SIG-M5 treated with dmso at 0.1 percent for 504 hours (cell line): ENCODE measurements around the gene ARHGDIG.
A peak's percentile ranks its signal among the peaks of the same experiment; 100 is the strongest.
"Not testable (repeated sequence)": the region's sequence is repeated elsewhere in the genome, so short reads cannot be mapped to it uniquely, and the experiment has no call there.

Source experiments
- DNase-seq: peaks from one replicate; lab custom pipeline; 2025; ENCODE audit not compliant: unreplicated experiment; lab: John Stamatoyannopoulos, UW

Gene ARHGDIG

GRCh38 chr16:263182-263774, 17.1 kb upstream of the ARHGDIG start:
- no peak for DNase-seq

- DNase-seq, result no peak
Observed at GRCh38 chr16:263944-264343, 16.4 kb upstream of the ARHGDIG start.

GRCh38 chr16:264440-264951, 15.9 kb upstream of the ARHGDIG start:
- DNase-seq, result no peak

GRCh38 chr16:265002-265529, 15.3 kb upstream of the ARHGDIG start:
- no peak for DNase-seq

GRCh38 chr16:265711-266110, 14.7 kb upstream of the ARHGDIG start:
- DNase-seq, result no peak

GRCh38 chr16:266258-267164, 13.9 kb upstream of the ARHGDIG start:
- no peak for DNase-seq

GRCh38 chr16:267562-267961, 12.8 kb upstream of the ARHGDIG start:
- DNase-seq, result not testable (repeated sequence)

GRCh38 chr16:268141-269053, 12.0 kb upstream of the ARHGDIG start:
- DNase-seq, result no peak

GRCh38 chr16:269061-269796, 11.2 kb upstream of the ARHGDIG start:
- no peak for DNase-seq

- no peak for DNase-seq
Observed at GRCh38 chr16:270381-271255, 9.8 kb upstream of the ARHGDIG start.

- no peak for DNase-seq
Observed at GRCh38 chr16:272633-273546, 7.5 kb upstream of the ARHGDIG start.

- peak; percentile 4 for DNase-seq
Observed at GRCh38 chr16:273547-274421, 6.6 kb upstream of the ARHGDIG start.

GRCh38 chr16:275041-275641, 5.2 kb upstream of the ARHGDIG start:
- DNase-seq, result no peak

- no peak for DNase-seq
Observed at GRCh38 chr16:275786-276232, 4.6 kb upstream of the ARHGDIG start, which contains the start of gene RGS11. TSS of gene RGS11 (minus strand) at chr16:275944. CDS start at chr16:275911, 33 bp downstream.

GRCh38 chr16:276426-277077, 3.8 kb upstream of the ARHGDIG start:
- no peak for DNase-seq

- peak; percentile 41 for DNase-seq
Observed at GRCh38 chr16:278863-279366, 1.5 kb upstream of the ARHGDIG start.
